ENCODE results near the gene AGL. TPM values are rescaled to one million over a fixed set of nuclear protein-coding genes. Genes with fewer than 3 reads are reported as not detected.

AGL gene
- total RNA-seq, 1 experiment from 2014 or later: 12.7 TPM

- Histone ChIP-seq H3K36me3 (ENCODE audit: insufficient read depth, low read length, poor library complexity, severe bottlenecking) (no peaks in the 10 kb centered on the region), H3K9me3 (ENCODE audit: low read depth, low read length, poor library complexity, severe bottlenecking) (no peaks in the 10 kb centered on the region), H3K4me1 (ENCODE audit: insufficient read depth, low read length, poor library complexity, severe bottlenecking) (no peaks in the 10 kb centered on the region), H3K27ac (ENCODE audit: low read depth, low read length, poor library complexity, severe bottlenecking) (no peak overlapping the region), H3K27me3 (replicated peaks; ENCODE audit: insufficient read depth, low read depth, low read length, poor library complexity) (no peaks in the 10 kb centered on the region), H3K4me3 (ENCODE audit: low read depth, low read length, poor library complexity, severe bottlenecking) (no peak overlapping the region)
- POLR2A ChIA-PET (ENCODE audit: low non-redundant PET): no interaction called here
- DNase-seq (ENCODE audit: low spot score): no peak
- no TSS peak for BruUV-seq (replicated peaks)
- intact Hi-C loops (cut with micrococcal nuclease; ENCODE audit: unreplicated experiment): no loop called here
- CTCF ChIA-PET: no interaction called here
- no peak for TF ChIP-seq EZH2 (IDR thresholded peaks at IDR 0.05; ENCODE audit: borderline replicate concordance, low read depth, low read length, poor library complexity, severe bottlenecking)
- TF ChIP-seq, protein P1, sequence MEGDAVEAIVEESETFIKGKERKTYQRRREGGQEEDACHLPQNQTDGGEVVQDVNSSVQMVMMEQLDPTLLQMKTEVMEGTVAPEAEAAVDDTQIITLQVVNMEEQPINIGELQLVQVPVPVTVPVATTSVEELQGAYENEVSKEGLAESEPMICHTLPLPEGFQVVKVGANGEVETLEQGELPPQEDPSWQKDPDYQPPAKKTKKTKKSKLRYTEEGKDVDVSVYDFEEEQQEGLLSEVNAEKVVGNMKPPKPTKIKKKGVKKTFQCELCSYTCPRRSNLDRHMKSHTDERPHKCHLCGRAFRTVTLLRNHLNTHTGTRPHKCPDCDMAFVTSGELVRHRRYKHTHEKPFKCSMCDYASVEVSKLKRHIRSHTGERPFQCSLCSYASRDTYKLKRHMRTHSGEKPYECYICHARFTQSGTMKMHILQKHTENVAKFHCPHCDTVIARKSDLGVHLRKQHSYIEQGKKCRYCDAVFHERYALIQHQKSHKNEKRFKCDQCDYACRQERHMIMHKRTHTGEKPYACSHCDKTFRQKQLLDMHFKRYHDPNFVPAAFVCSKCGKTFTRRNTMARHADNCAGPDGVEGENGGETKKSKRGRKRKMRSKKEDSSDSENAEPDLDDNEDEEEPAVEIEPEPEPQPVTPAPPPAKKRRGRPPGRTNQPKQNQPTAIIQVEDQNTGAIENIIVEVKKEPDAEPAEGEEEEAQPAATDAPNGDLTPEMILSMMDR (conservative IDR thresholded peaks at IDR 0.05; ENCODE audit: low read depth, low read length): no peak
These were observed 29.6 kb upstream of the AGL start for GRCh38 chr1:99820546-99820945.

DNA sequence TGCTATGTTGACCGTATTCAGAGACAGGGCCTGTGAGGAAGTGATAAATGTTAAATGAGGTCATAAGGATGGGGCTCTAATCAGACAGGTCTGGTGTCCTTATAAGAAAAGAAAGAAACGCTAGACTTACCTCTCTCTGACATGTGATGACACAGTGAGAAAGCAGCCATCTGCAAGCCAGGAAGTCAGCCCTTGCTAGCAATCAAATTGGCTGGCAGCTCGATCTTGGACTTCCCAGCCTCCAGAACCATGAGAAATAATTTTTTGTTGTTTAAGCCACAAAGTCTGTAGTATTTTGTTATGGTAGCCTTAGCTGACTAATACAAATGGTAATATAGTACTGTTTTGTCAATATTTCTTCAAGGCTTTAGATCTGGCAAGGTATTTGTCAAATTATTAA lies 25.1 kb upstream of the AGL start:
- DNase-seq (ENCODE audit: low spot score): no peak
- Histone ChIP-seq H3K9me3 (ENCODE audit: low read depth, low read length, poor library complexity, severe bottlenecking) (no peaks in the 10 kb centered on the region), H3K4me1 (ENCODE audit: insufficient read depth, low read length, poor library complexity, severe bottlenecking) (no peaks in the 10 kb centered on the region), H3K27me3 (replicated peaks; ENCODE audit: insufficient read depth, low read depth, low read length, poor library complexity) (no peaks in the 10 kb centered on the region), H3K27ac (ENCODE audit: low read depth, low read length, poor library complexity, severe bottlenecking) (no peak overlapping the region), H3K4me3 (ENCODE audit: low read depth, low read length, poor library complexity, severe bottlenecking) (no peak overlapping the region), H3K36me3 (ENCODE audit: insufficient read depth, low read length, poor library complexity, severe bottlenecking) (no peaks in the 10 kb centered on the region)
- ChIA-PET CTCF (no interaction called here), POLR2A (ENCODE audit: low non-redundant PET) (no interaction called here)
- intact Hi-C loops (cut with micrococcal nuclease; ENCODE audit: unreplicated experiment): no loop called here
- TF ChIP-seq, protein P1 (conservative IDR thresholded peaks at IDR 0.05; ENCODE audit: low read depth, low read length): no peak
- TF ChIP-seq EZH2 (IDR thresholded peaks at IDR 0.05; ENCODE audit: borderline replicate concordance, low read depth, low read length, poor library complexity, severe bottlenecking): no peak
- no TSS peak for BruUV-seq (replicated peaks)

DNA sequence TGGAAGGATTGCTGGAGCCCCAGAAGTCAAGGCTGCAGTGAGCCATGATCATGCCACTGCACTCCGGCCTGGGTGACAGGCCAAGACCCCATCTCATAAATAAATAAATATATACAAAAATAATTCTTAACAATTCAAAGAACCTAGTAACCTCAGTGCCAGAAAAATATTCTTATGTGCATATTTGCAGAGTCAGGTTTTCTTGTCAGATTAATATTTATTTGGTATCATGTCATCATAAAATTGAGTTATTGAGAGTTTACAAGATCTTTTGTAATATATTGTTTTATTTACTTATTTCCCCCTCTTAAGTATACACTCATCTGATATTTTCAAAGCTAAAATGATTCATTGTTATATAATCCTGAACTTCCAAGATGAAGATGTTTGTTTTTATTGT lies 24.5 kb upstream of the AGL start:
- H3K27me3 ChIP-seq (replicated peaks; ENCODE audit: insufficient read depth, low read depth, low read length, poor library complexity): no peaks in the 10 kb centered on the region
- TF ChIP-seq, protein P1 (conservative IDR thresholded peaks at IDR 0.05; ENCODE audit: low read depth, low read length): no peak
- TF ChIP-seq EZH2 (IDR thresholded peaks at IDR 0.05; ENCODE audit: borderline replicate concordance, low read depth, low read length, poor library complexity, severe bottlenecking): no peak
- no peaks in the 10 kb centered on the region for H3K4me1 ChIP-seq (ENCODE audit: insufficient read depth, low read length, poor library complexity, severe bottlenecking)
- DNase-seq (ENCODE audit: low spot score): no peak
- ChIA-PET CTCF (no interaction called here), POLR2A (ENCODE audit: low non-redundant PET) (no interaction called here)
- no peaks in the 10 kb centered on the region for H3K36me3 ChIP-seq (ENCODE audit: insufficient read depth, low read length, poor library complexity, severe bottlenecking)
- intact Hi-C loops (cut with micrococcal nuclease; ENCODE audit: unreplicated experiment): no loop called here
- no peaks in the 10 kb centered on the region for H3K9me3 ChIP-seq (ENCODE audit: low read depth, low read length, poor library complexity, severe bottlenecking)
- BruUV-seq (replicated peaks): no TSS peak
- no peak overlapping the region for H3K4me3 ChIP-seq (ENCODE audit: low read depth, low read length, poor library complexity, severe bottlenecking)
- no peak overlapping the region for H3K27ac ChIP-seq (ENCODE audit: low read depth, low read length, poor library complexity, severe bottlenecking)
